ENCODE results near the gene OR2V2.

The OR2V2 gene

DNA sequence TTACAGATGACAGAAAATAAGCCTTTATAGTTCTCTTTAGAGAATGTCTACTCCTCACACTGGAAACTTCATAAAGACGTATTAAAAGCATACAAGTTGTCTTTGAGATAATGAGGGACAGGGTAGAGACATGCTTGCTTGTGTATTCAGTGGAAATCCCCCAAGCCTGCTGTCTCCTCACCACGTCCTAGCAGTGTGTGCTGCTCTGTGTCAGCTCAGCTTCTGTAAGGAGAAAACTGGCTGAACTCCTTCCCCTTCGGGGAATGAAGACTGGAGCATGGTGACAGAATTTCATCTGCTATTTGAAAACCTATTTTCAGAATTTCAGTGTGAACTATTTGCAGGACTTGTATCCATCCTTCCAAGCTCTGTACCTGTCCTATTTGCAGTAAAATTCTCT, 9.4 kb downstream of the OR2V2 start:
- H3K9me3 ChIP-seq (ENCODE audit: insufficient read depth, low read depth, low read length): no peaks in the 10 kb centered on the region
- no peak overlapping the region for H3K9ac ChIP-seq (ENCODE audit: low read depth, low read length, poor library complexity, severe bottlenecking)
- no peaks in the 10 kb centered on the region for H3K4me1 ChIP-seq (ENCODE audit: insufficient read depth, low read length, poor library complexity, severe bottlenecking)
- H3K36me3 ChIP-seq (ENCODE audit: insufficient read depth, low read length): no peaks in the 10 kb centered on the region
- TF ChIP-seq EZH2phosphoT487 (IDR thresholded peaks at IDR 0.05; ENCODE audit: borderline replicate concordance): no peak
- no peak for TF ChIP-seq CTCF (conservative IDR thresholded peaks at IDR 0.05; ENCODE audit: low read length)
- H3K27me3 ChIP-seq (ENCODE audit: insufficient read depth, low read length, poor library complexity, severe bottlenecking): no peaks in the 10 kb centered on the region
- no peak overlapping the region for H2AFZ ChIP-seq (ENCODE audit: low read length)
- H3K9me2 ChIP-seq (replicated peaks; ENCODE audit: low read depth, low read length): no peaks in the 10 kb centered on the region
- H4K20me1 ChIP-seq (ENCODE audit: insufficient read depth, low read length, poor library complexity, severe bottlenecking): no peaks in the 10 kb centered on the region
- H3K4me3 ChIP-seq (ENCODE audit: low read length, poor library complexity, severe bottlenecking): no peak overlapping the region
- no peak overlapping the region for H3K4me2 ChIP-seq (ENCODE audit: low read depth, low read length, poor library complexity, severe bottlenecking)
- H3K79me2 ChIP-seq (ENCODE audit: insufficient read depth, low read length): no peaks in the 10 kb centered on the region
- no peaks in the 10 kb centered on the region for H3F3A ChIP-seq (ENCODE audit: low read depth)

DNA sequence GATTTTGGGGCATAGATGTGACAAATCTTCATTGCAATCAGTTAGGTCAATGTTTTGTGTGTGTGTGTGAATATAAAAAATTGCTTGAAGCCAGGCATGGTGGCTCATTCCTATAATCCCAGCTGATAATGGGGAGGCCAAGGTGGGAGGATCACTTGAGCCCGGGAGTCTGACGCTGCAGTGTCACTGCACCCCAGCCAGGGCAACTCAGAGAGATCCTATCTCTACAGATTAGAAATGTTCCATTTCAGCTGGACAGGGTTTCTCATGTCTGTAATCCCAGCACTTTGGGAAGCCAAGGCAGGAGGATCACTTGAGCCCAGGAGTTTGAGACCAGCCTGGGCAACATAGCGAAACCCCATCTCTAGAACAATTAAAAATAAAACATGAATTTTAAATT, 11.5 kb downstream of the OR2V2 start:
- Histone ChIP-seq H3K9me3 (ENCODE audit: insufficient read depth, low read depth, low read length) (no peaks in the 10 kb centered on the region), H3K4me3 (ENCODE audit: low read length, poor library complexity, severe bottlenecking) (no peak overlapping the region)

GRCh38 chr5:181159286-181160151, 12.1 kb downstream of the OR2V2 start:
- Histone ChIP-seq H2AFZ (ENCODE audit: low read length) (no peak overlapping the region), H3F3A (ENCODE audit: low read depth) (no peaks in the 10 kb centered on the region), H3K4me1 (ENCODE audit: insufficient read depth, low read length, poor library complexity, severe bottlenecking) (no peaks in the 10 kb centered on the region), H3K9ac (ENCODE audit: low read depth, low read length, poor library complexity, severe bottlenecking) (no peak overlapping the region), H3K79me2 (ENCODE audit: insufficient read depth, low read length) (no peaks in the 10 kb centered on the region), H3K9me2 (replicated peaks; ENCODE audit: low read depth, low read length) (no peaks in the 10 kb centered on the region), H3K4me3 (ENCODE audit: low read length, poor library complexity, severe bottlenecking) (no peak overlapping the region), H3K36me3 (ENCODE audit: insufficient read depth, low read length) (no peaks in the 10 kb centered on the region), H3K4me2 (ENCODE audit: low read depth, low read length, poor library complexity, severe bottlenecking) (no peak overlapping the region), H3K9me3 (ENCODE audit: insufficient read depth, low read depth, low read length) (no peaks in the 10 kb centered on the region), H3K27me3 (ENCODE audit: insufficient read depth, low read length, poor library complexity, severe bottlenecking) (no peaks in the 10 kb centered on the region), H4K20me1 (ENCODE audit: insufficient read depth, low read length, poor library complexity, severe bottlenecking) (no peaks in the 10 kb centered on the region)
- peak; percentile 61 for TF ChIP-seq CTCF (conservative IDR thresholded peaks at IDR 0.05; ENCODE audit: low read length)
- TF ChIP-seq EZH2phosphoT487 (IDR thresholded peaks at IDR 0.05; ENCODE audit: borderline replicate concordance): no peak

More for the DNA sequence above, 11.5 kb downstream of the OR2V2 start:
- Histone ChIP-seq H3F3A (ENCODE audit: low read depth) (no peaks in the 10 kb centered on the region), H3K9ac (ENCODE audit: low read depth, low read length, poor library complexity, severe bottlenecking) (no peak overlapping the region), H3K79me2 (ENCODE audit: insufficient read depth, low read length) (no peaks in the 10 kb centered on the region), H3K9me2 (replicated peaks; ENCODE audit: low read depth, low read length) (no peaks in the 10 kb centered on the region), H3K4me1 (ENCODE audit: insufficient read depth, low read length, poor library complexity, severe bottlenecking) (no peaks in the 10 kb centered on the region), H3K27me3 (ENCODE audit: insufficient read depth, low read length, poor library complexity, severe bottlenecking) (no peaks in the 10 kb centered on the region), H2AFZ (ENCODE audit: low read length) (no peak overlapping the region), H3K4me2 (ENCODE audit: low read depth, low read length, poor library complexity, severe bottlenecking) (no peak overlapping the region), H3K36me3 (ENCODE audit: insufficient read depth, low read length) (no peaks in the 10 kb centered on the region), H4K20me1 (ENCODE audit: insufficient read depth, low read length, poor library complexity, severe bottlenecking) (no peaks in the 10 kb centered on the region)
- TF ChIP-seq EZH2phosphoT487 (IDR thresholded peaks at IDR 0.05; ENCODE audit: borderline replicate concordance) (no peak), CTCF (conservative IDR thresholded peaks at IDR 0.05; ENCODE audit: low read length) (no peak)

All from Loucy (cell line).